Suprapubic skin (tissue), 4 donors: Measurements from ENCODE around the gene SH3PXD2B. TPM values are rescaled to one million over a fixed set of nuclear protein-coding genes. Genes with fewer than 3 reads are reported as not detected.

ENCODE experiments used
- DNase-seq, 2 donors: peaks; one replicate each; pipeline ENCODE4 v3.0.0-alpha.2; 2019; ENCODE audit warnings: low spot score in 2 of 2
- H3K27ac ChIP-seq: fragments of 200-600 bp; sonication (generic); one replicate; pipeline ENCODE4 v1.5.1; 2019
- H3K27me3 ChIP-seq: fragments of 200-600 bp; sonication (generic); one replicate; pipeline ENCODE4 v1.5.1; 2019
- H3K36me3 ChIP-seq: fragments of 200-600 bp; sonication (generic); one replicate; pipeline ENCODE4 v1.5.1; 2019
- H3K4me1 ChIP-seq: fragments of 200-600 bp; sonication (generic); one replicate; pipeline ENCODE4 v1.5.1; 2019
- H3K4me3 ChIP-seq: fragments of 200-600 bp; sonication (generic); one replicate; pipeline ENCODE4 v1.5.1; 2019; ENCODE audit warnings: mild to moderate bottlenecking
- H3K9me3 ChIP-seq: fragments of 200-600 bp; sonication (generic); one replicate; pipeline ENCODE4 v1.5.1; 2019
- EP300 ChIP-seq: sonication (generic); formaldehyde crosslinking; IDR thresholded peaks from one replicate; pipeline ENCODE4 v1.6.1; 2017; ENCODE audit warnings: antibody characterized with exemption
- POLR2A ChIP-seq, 2 donors: fragments of 450-650 bp; IDR thresholded peaks; one replicate each; pipeline ENCODE4 v1.6.1; 2017; ENCODE audit warnings: antibody characterized with exemption in 2 of 2, mild to moderate bottlenecking in 2 of 2, moderate library complexity in 2 of 2
- POLR2AphosphoS5 ChIP-seq, 3 donors: sonication (generic); formaldehyde crosslinking; IDR thresholded peaks; one replicate each; pipeline ENCODE4 v1.6.1; 2017; ENCODE audit warnings: antibody characterized with exemption in 3 of 3
- WGBS: methylation state at CpG from one replicate; pipeline ENCODE4 v1.1.5; 2018; 5-methylcytosine and 5-hydroxymethylcytosine counted together
- total RNA-seq, 4 donors: library from RNA; depleted of rRNA; stranded (reverse); fragments of >200 nt; gene quantifications; one replicate each; pipeline ENCODE4 v1.1.0, GENCODE V29; 2016
- TF ChIP-seq, protein P1 (sequence below), 2 donors: fragments of 200-600 bp in 1 of 2; fragments of 450-650 bp in 1 of 2; sonication (generic) in 1 of 2; IDR thresholded peaks; one replicate each; pipeline ENCODE4 v1.5.1; 2016 to 2019; ENCODE audit warnings: antibody characterized with exemption in 2 of 2, mild to moderate bottlenecking in 1 of 2, moderate library complexity in 1 of 2

SH3PXD2B gene
- total RNA-seq, 4 donors from 2014 or later = 29.1 to 42.1 (median 31.3) TPM

DNA sequence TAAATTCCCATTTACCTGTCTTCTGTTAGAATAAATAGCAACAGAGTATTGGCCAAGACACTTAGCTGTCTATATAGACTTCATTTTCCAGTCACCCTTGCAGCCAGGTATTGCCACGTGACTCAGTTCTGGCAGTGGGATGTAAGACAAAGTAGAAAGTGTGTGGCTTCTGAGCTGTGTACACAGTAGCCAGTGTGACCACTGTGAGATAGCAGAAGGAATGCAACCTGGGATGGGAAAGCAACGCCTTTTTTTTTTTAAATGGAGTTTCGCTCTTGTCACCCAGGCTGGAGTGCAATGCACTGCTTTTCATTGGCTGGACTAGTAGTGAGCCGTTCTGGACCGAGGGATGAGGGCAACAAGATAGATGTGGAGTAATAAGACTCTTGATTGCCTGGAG is 106.2 kb downstream of the SH3PXD2B start:
- H3K4me1 ChIP-seq = no peaks in the 10 kb centered on the region
- WGBS = 86% methylated on average over 5 of the region's 5 CpGs
- H3K4me3 ChIP-seq = no peak overlapping the region
- TF ChIP-seq POLR2A (IDR thresholded peaks at IDR 0.05) (no peak), EP300 (no peak), POLR2AphosphoS5 (IDR thresholded peaks at IDR 0.05) (no peak)
- TF ChIP-seq, protein P1, sequence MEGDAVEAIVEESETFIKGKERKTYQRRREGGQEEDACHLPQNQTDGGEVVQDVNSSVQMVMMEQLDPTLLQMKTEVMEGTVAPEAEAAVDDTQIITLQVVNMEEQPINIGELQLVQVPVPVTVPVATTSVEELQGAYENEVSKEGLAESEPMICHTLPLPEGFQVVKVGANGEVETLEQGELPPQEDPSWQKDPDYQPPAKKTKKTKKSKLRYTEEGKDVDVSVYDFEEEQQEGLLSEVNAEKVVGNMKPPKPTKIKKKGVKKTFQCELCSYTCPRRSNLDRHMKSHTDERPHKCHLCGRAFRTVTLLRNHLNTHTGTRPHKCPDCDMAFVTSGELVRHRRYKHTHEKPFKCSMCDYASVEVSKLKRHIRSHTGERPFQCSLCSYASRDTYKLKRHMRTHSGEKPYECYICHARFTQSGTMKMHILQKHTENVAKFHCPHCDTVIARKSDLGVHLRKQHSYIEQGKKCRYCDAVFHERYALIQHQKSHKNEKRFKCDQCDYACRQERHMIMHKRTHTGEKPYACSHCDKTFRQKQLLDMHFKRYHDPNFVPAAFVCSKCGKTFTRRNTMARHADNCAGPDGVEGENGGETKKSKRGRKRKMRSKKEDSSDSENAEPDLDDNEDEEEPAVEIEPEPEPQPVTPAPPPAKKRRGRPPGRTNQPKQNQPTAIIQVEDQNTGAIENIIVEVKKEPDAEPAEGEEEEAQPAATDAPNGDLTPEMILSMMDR (IDR thresholded peaks at IDR 0.05) = no peak
- H3K9me3 ChIP-seq = no peaks in the 10 kb centered on the region
- H3K27me3 ChIP-seq = no peaks in the 10 kb centered on the region
- no peak overlapping the region for H3K27ac ChIP-seq
- no peak for DNase-seq
- peaks cover 92% of the 10 kb centered on the region for H3K36me3 ChIP-seq

DNA sequence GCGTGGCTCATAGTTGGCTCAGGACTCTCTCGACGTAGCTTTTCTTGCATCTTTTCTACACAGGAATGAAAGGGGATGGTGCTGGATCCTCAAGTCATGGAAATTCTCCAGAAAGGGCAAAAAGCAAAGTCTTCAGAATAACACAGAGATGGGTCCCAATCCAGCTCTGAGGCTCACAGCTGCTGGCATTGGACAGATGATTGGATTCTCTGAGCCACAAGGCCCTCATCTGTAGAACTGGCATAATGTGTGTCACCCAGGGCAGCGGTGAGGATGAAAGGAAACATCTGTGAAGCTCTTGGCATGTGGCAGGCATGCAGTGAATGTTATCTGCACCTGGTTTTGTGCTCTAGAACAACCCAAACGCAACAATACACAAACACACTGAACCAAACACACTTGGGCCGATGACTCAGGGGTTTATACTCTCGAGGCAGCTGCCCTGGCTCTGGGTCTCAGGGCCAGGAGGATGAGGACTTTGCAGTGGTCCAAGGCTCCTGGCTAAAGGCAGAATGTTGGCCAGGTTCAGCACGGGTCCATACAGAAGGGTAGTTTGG is 106.8 kb downstream of the SH3PXD2B start:
- Histone ChIP-seq H3K36me3 (peaks cover 92% of the 10 kb centered on the region), H3K4me3 (no peak overlapping the region), H3K27ac (no peak overlapping the region), H3K27me3 (no peaks in the 10 kb centered on the region), H3K9me3 (no peaks in the 10 kb centered on the region), H3K4me1 (no peaks in the 10 kb centered on the region)
- DNase-seq = no peak
- TF ChIP-seq POLR2A (IDR thresholded peaks at IDR 0.05) = no peak
- TF ChIP-seq EP300 = no peak
- no peak for TF ChIP-seq POLR2AphosphoS5 (IDR thresholded peaks at IDR 0.05)
- TF ChIP-seq, protein P1 (IDR thresholded peaks at IDR 0.05) = no peak
- 83% methylated on average over 8 of the region's 8 CpGs for WGBS

DNA sequence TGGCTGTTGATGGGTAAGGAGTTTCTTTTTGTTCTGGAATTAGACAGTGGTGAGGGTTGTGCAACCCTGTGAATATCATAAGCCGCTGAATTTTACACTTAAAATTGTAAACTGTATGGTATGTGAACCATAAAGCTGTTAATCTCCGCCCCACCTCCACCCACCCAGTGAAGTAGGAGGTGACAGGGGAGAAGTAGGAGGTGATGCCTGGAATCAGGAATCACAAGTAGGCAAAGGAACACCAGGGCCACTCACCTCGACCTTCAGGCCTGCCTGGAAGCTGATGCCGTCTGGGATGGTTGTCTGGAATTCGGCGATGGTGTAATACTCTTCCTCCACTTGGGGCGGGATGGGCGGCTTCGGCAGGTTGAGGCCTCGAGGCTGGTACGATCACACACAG is 108.4 kb downstream of the SH3PXD2B start:
- TF ChIP-seq, protein P1 (IDR thresholded peaks at IDR 0.05) = no peak
- no peak for TF ChIP-seq POLR2A (IDR thresholded peaks at IDR 0.05)
- TF ChIP-seq POLR2AphosphoS5 (IDR thresholded peaks at IDR 0.05) = no peak
- no peak for TF ChIP-seq EP300
- Histone ChIP-seq H3K36me3 (peaks cover 99% of the 10 kb centered on the region), H3K9me3 (no peaks in the 10 kb centered on the region), H3K4me3 (no peak overlapping the region), H3K27me3 (no peaks in the 10 kb centered on the region), H3K27ac (no peak overlapping the region), H3K4me1 (no peaks in the 10 kb centered on the region)
- no peak for DNase-seq
- 91% methylated on average over 11 of the region's 11 CpGs for WGBS

- 68% methylated on average over 3 of the region's 3 CpGs for WGBS
- Histone ChIP-seq H3K9me3 (no peaks in the 10 kb centered on the region), H3K36me3 (peaks cover 99% of the 10 kb centered on the region), H3K4me1 (no peaks in the 10 kb centered on the region), H3K27me3 (no peaks in the 10 kb centered on the region), H3K4me3 (no peak overlapping the region), H3K27ac (no peak overlapping the region)
- TF ChIP-seq POLR2AphosphoS5 (IDR thresholded peaks at IDR 0.05) (no peak), EP300 (no peak)
- no peak for DNase-seq
Measured at GRCh38 chr5:172344855-172345409, 109.4 kb downstream of the SH3PXD2B start.

GRCh38 chr5:172343741-172344140 is 110.6 kb downstream of the SH3PXD2B start:
- no peak for DNase-seq
- 91% methylated on average over 2 of the region's 2 CpGs for whole genome bisulfite sequencing
- no peaks in the 10 kb centered on the region for H3K4me1 ChIP-seq
- no peak overlapping the region for H3K4me3 ChIP-seq
- TF ChIP-seq POLR2A (IDR thresholded peaks at IDR 0.05) (no peak), POLR2AphosphoS5 (IDR thresholded peaks at IDR 0.05) (no peak), EP300 (no peak)
- TF ChIP-seq, protein P1 (IDR thresholded peaks at IDR 0.05) = no peak
- H3K27me3 ChIP-seq = no peaks in the 10 kb centered on the region
- H3K27ac ChIP-seq = no peak overlapping the region
- no peaks in the 10 kb centered on the region for H3K9me3 ChIP-seq
- H3K36me3 ChIP-seq = peaks cover 99% of the 10 kb centered on the region

- WGBS = 92% methylated on average over 7 of the region's 7 CpGs
- no peaks in the 10 kb centered on the region for H3K9me3 ChIP-seq
- H3K4me1 ChIP-seq = no peaks in the 10 kb centered on the region
- no peak overlapping the region for H3K4me3 ChIP-seq
- TF ChIP-seq POLR2AphosphoS5 (IDR thresholded peaks at IDR 0.05) (no peak), POLR2A (IDR thresholded peaks at IDR 0.05) (no peak), EP300 (no peak)
- TF ChIP-seq, protein P1 (IDR thresholded peaks at IDR 0.05) = no peak
- no peaks in the 10 kb centered on the region for H3K27me3 ChIP-seq
- DNase-seq = no peak
- no peak overlapping the region for H3K27ac ChIP-seq
- peaks cover 98% of the 10 kb centered on the region for H3K36me3 ChIP-seq
Measured at GRCh38 chr5:172342918-172343317, 111.4 kb downstream of the SH3PXD2B start.
